A673 (cell line): ENCODE measurements around the gene TRAM2. TPM values are rescaled to one million over a fixed set of nuclear protein-coding genes. Genes with fewer than 3 reads are reported as not detected.

Experiments
- BruUV-seq: library from RNA; stranded (reverse); fragments of 400-500 nt; replicated peaks from 2 replicates; lab custom pipeline; 2021; lab: Mats Ljungman, UMichigan
- CTCF ChIA-PET: fragments of 300-600 bp; sonication (Branson Sonifier 250); formaldehyde crosslinking; loops from one replicate; lab custom pipeline; 2022; ENCODE audit warnings: antibody characterized with exemption; lab: Charles Lee
- POLR2A ChIA-PET: fragments of 300-600 bp; sonication (Branson Sonifier 250); formaldehyde crosslinking; loops from one replicate; lab custom pipeline; 2022; ENCODE audit warnings: antibody characterized with exemption; ENCODE audit not compliant: low non-redundant PET; lab: Charles Lee
- DNase-seq: peaks from one replicate; pipeline ENCODE4 v3.0.0-alpha.2; 2015; ENCODE audit warnings: low spot score
- H3K27ac ChIP-seq: fragments of 200-600 bp; sonication (generic); 2 replicates; pipeline ENCODE4 v1.5.1; 2016; ENCODE audit warnings: mixed run types, low read depth, mild to moderate bottlenecking, mixed read lengths, antibody characterized with exemption, low read length; ENCODE audit not compliant: poor library complexity, severe bottlenecking
- H3K27me3 ChIP-seq: fragments of 200-600 bp; sonication (generic); replicated peaks from 2 replicates; pipeline ENCODE4 v1.6.1; 2017; ENCODE audit warnings: mixed run types, low read depth, mild to moderate bottlenecking, mixed read lengths, antibody characterized with exemption, low read length; ENCODE audit not compliant: insufficient read depth, poor library complexity
- H3K36me3 ChIP-seq: fragments of 200-600 bp; sonication (generic); 2 replicates; pipeline ENCODE4 v1.6.1; 2016; ENCODE audit warnings: mixed run types, mild to moderate bottlenecking, mixed read lengths, antibody characterized with exemption, low read length; ENCODE audit not compliant: insufficient read depth, poor library complexity, severe bottlenecking
- H3K4me1 ChIP-seq: fragments of 200-600 bp; sonication (generic); 2 replicates; pipeline ENCODE4 v1.6.1; 2017; ENCODE audit warnings: mixed run types, mild to moderate bottlenecking, mixed read lengths, antibody characterized with exemption, low read length; ENCODE audit not compliant: insufficient read depth, poor library complexity, severe bottlenecking
- H3K4me3 ChIP-seq: fragments of 200-600 bp; sonication (generic); 2 replicates; pipeline ENCODE4 v1.5.1; 2016; ENCODE audit warnings: low read depth, mixed run types, mild to moderate bottlenecking, mixed read lengths, low read length; ENCODE audit not compliant: poor library complexity, severe bottlenecking
- H3K9me3 ChIP-seq: fragments of 200-600 bp; sonication (generic); 2 replicates; pipeline ENCODE4 v1.6.1; 2016; ENCODE audit warnings: mixed run types, low read depth, mild to moderate bottlenecking, mixed read lengths, antibody characterized with exemption, low read length; ENCODE audit not compliant: poor library complexity, severe bottlenecking
- EZH2 ChIP-seq: fragments of 200-600 bp; sonication (generic); IDR thresholded peaks from 2 replicates; pipeline ENCODE4 v1.6.1; 2017; ENCODE audit warnings: borderline replicate concordance, low read depth, mild to moderate bottlenecking, mixed read lengths, antibody characterized with exemption, low read length; ENCODE audit not compliant: poor library complexity, severe bottlenecking
- intact Hi-C: fragments of 100-400 bp; cut with micrococcal nuclease; formaldehyde crosslinking; loops from one replicate; pipeline ENCODE4 v1.10.0; 2022; ENCODE audit not compliant: unreplicated experiment
- total RNA-seq: library from RNA; stranded (reverse); gene quantifications from 2 replicates; pipeline ENCODE4 v1.2.3, GENCODE V29; 2021
- TF ChIP-seq, protein P1 (sequence below): fragments of 300-800, 200-600 bp; sonication (generic); conservative IDR thresholded peaks from 2 replicates; pipeline ENCODE4 v1.5.1; 2017; ENCODE audit warnings: low read depth, mild to moderate bottlenecking, antibody characterized with exemption, low read length, moderate library complexity, mixed read lengths

TRAM2 gene
- total RNA-seq, 1 experiment from 2014 or later, result 21.9 TPM

DNA sequence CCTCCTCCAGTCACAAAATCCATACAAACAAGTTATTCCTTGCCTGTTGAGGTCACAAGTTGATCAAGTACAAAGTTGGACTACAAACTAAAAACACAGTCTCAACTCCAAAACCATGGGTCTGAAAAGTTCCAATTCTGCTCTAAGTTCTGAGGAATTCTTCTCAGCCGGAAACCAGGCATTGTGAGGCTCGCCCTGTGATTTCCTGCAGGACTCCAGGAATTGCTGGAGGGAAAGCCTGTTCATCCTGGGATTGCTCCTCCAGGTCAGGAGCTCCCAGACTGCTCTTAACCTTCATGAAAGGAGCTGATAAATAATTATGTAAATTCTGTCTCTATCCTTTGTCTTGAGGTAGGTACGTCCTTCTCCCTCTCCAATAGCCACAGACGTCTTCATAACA lies 8.5 kb downstream of the TRAM2 start:
- no peak for DNase-seq
- H3K4me3 ChIP-seq, result no peak overlapping the region
- intact Hi-C loops, result no loop called here
- no peaks in the 10 kb centered on the region for H3K36me3 ChIP-seq
- H3K9me3 ChIP-seq, result no peaks in the 10 kb centered on the region
- H3K27me3 ChIP-seq, result no peaks in the 10 kb centered on the region
- H3K4me1 ChIP-seq, result no peaks in the 10 kb centered on the region
- TF ChIP-seq, protein P1, sequence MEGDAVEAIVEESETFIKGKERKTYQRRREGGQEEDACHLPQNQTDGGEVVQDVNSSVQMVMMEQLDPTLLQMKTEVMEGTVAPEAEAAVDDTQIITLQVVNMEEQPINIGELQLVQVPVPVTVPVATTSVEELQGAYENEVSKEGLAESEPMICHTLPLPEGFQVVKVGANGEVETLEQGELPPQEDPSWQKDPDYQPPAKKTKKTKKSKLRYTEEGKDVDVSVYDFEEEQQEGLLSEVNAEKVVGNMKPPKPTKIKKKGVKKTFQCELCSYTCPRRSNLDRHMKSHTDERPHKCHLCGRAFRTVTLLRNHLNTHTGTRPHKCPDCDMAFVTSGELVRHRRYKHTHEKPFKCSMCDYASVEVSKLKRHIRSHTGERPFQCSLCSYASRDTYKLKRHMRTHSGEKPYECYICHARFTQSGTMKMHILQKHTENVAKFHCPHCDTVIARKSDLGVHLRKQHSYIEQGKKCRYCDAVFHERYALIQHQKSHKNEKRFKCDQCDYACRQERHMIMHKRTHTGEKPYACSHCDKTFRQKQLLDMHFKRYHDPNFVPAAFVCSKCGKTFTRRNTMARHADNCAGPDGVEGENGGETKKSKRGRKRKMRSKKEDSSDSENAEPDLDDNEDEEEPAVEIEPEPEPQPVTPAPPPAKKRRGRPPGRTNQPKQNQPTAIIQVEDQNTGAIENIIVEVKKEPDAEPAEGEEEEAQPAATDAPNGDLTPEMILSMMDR, result no peak
- TF ChIP-seq EZH2, result no peak
- H3K27ac ChIP-seq, result no peak overlapping the region
- ChIA-PET POLR2A (no interaction called here), CTCF (no interaction called here)
- no TSS peak for BruUV-seq

DNA sequence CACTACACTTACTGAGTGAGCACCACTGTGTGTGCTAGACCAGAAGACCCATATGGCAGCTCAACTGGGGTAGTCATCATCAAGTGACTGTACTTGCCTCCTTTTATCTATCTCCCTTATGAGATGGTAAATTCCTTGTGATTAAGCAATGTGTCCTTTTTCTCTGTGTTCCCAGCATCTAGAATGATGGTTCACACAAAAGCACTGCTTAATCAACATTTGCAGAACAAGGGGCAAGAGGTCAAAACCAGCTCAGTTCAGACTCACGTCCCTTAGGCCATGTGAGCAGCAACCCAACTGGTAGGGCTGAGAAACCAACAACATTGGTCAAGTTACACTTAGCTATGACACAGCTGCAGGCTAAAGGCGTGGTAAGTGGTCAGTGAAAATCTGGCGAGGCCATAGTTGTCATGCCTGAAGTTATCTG lies 10.0 kb downstream of the TRAM2 start:
- no TSS peak for BruUV-seq
- Histone ChIP-seq H3K27ac (no peak overlapping the region), H3K36me3 (no peaks in the 10 kb centered on the region), H3K27me3 (no peaks in the 10 kb centered on the region), H3K4me1 (no peaks in the 10 kb centered on the region), H3K9me3 (no peaks in the 10 kb centered on the region), H3K4me3 (no peak overlapping the region)
- CTCF ChIA-PET, result no interaction called here
- POLR2A ChIA-PET, result no interaction called here
- no peak for DNase-seq
- no peak for TF ChIP-seq EZH2
- TF ChIP-seq, protein P1, result no peak
- intact Hi-C loops, result no loop called here

DNA sequence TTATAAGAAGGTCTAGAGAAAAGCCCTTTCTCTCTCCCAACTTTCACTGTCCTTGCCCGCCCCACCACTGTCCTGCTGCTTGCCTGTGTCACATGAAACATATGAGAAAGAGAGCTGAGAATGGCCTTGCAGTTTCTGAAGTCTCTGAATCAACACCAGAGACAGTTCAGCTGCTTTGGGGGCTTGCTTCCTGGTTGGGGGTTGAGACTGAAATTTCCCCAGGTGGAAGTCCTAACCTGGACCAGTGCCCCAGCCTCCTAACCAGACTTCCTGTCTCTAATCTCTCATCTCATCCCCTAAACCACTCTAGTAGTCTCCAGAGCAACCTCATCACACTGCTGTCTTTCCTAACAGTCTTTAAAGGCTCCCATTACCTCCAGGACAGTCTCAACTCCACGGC lies 10.7 kb downstream of the TRAM2 start:
- H3K36me3 ChIP-seq, result no peaks in the 10 kb centered on the region
- no peak for TF ChIP-seq EZH2
- TF ChIP-seq, protein P1, result no peak
- no peak for DNase-seq
- BruUV-seq, result no TSS peak
- H3K27me3 ChIP-seq, result no peaks in the 10 kb centered on the region
- CTCF ChIA-PET, result no interaction called here
- POLR2A ChIA-PET, result no interaction called here
- H3K4me3 ChIP-seq, result no peak overlapping the region
- H3K27ac ChIP-seq, result no peak overlapping the region
- H3K9me3 ChIP-seq, result no peaks in the 10 kb centered on the region
- H3K4me1 ChIP-seq, result no peaks in the 10 kb centered on the region
- intact Hi-C loops, result no loop called here
